Stimulated activated memory B cell treated with anti-CD40 and anti-IgM and Interleukin-4, amounts not matched to agents 10 μg/mL and 1 μg/mL and 100 μg/mL, for 72 hours (primary cell): ENCODE measurements around the gene KDM4B.

ENCODE experiments used
- ATAC-seq: fragments of 150-1000 bp; cut with Tn5 transposase; 2 replicates; pipeline ENCODE4 v1.10.0; 2021
- H3K27ac Mint-ChIP-seq: one replicate; pipeline ENCODE4 v1.8.0; 2022; ENCODE audit warnings: mild to moderate bottlenecking, mixed read lengths
- H3K27me3 Mint-ChIP-seq: one replicate; pipeline ENCODE4 v1.8.0; 2022; ENCODE audit warnings: mixed read lengths
- H3K36me3 Mint-ChIP-seq: one replicate; pipeline ENCODE4 v1.8.0; 2022; ENCODE audit warnings: mixed read lengths
- H3K4me1 Mint-ChIP-seq: one replicate; pipeline ENCODE4 v1.8.0; 2022; ENCODE audit warnings: mixed read lengths
- H3K4me3 Mint-ChIP-seq: one replicate; pipeline ENCODE4 v1.8.0; 2022; ENCODE audit warnings: mild to moderate bottlenecking, moderate library complexity, mixed read lengths
- H3K9me3 Mint-ChIP-seq: one replicate; pipeline ENCODE4 v1.8.0; 2022; ENCODE audit warnings: mixed read lengths

Gene KDM4B

GRCh38 chr19:4987256-4987655, 18.3 kb downstream of the KDM4B start:
- H3K27me3 Mint-ChIP-seq, result no peaks in the 10 kb centered on the region
- no peak for ATAC-seq
- no peak overlapping the region for H3K4me3 Mint-ChIP-seq
- peaks cover 15% of the 10 kb centered on the region for H3K36me3 Mint-ChIP-seq
- H3K9me3 Mint-ChIP-seq, result peaks cover 3% of the 10 kb centered on the region
- peaks cover 53% of the 10 kb centered on the region for H3K4me1 Mint-ChIP-seq
- H3K27ac Mint-ChIP-seq, result no peak overlapping the region

DNA sequence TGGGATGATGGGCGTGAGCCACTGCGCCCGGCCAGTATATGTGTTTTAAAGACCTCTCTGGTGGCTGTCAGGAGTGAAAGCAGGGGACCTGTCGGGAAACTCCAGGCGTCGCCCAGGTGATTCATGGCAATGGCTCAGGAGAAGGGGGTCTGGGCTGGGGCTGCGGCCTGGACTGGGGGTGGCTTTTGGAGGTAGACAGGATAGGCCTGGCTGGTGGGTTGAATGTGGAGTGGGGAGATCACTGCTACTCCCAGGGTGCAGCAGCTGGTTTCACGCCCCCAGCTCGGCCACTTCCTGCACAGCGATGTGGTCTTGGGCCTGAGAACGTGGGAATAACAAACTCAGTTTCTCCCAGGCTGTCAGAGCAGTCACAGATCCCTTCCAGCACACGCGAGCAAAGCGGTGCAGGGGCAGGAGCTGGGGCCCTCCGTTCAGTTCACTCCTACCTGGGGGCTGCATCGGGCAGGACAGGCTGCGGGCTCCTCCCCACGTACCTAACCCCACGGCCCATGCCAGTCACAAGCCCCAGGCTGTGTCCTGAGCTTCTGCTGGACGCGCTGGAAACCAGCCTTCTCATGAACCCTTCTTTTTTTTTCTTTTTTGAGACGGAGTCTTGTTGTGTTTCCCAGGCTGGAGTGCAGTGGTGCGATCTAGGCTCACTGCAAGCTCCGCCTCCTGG, 18.9 kb downstream of the KDM4B start:
- Mint-ChIP-seq H3K27ac (no peak overlapping the region), H3K36me3 (peaks cover 21% of the 10 kb centered on the region), H3K4me1 (peaks cover 52% of the 10 kb centered on the region), H3K27me3 (no peaks in the 10 kb centered on the region), H3K9me3 (peaks cover 6% of the 10 kb centered on the region), H3K4me3 (no peak overlapping the region)
- no peak for ATAC-seq

- Mint-ChIP-seq H3K4me1 (peaks cover 54% of the 10 kb centered on the region), H3K36me3 (peaks cover 30% of the 10 kb centered on the region), H3K4me3 (no peak overlapping the region), H3K9me3 (peaks cover 8% of the 10 kb centered on the region), H3K27me3 (no peaks in the 10 kb centered on the region), H3K27ac (no peak overlapping the region)
- ATAC-seq, result no peak
These were observed 19.9 kb downstream of the KDM4B start for GRCh38 chr19:4988770-4989251.

DNA sequence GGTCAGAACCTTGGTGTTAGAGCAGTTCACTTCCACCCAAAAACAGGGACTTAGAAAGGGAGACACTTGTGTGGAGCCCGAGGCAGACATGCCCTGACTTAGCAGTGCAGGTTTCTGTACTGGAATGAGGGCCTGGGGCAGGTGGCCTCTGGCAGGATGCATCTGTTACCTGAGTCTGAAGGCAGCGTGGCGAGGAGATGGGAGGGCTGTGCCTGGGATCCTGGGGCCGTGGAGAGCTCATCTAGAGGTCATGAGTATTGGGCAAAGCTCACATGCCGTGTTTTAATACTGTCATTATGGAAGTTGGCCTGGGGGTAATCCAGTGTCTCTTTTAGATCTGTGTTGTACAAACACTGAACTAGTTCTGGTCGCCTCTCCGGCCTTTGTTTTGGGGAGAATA, 21.4 kb downstream of the KDM4B start:
- Mint-ChIP-seq H3K4me1 (peaks cover 52% of the 10 kb centered on the region), H3K27ac (no peak overlapping the region), H3K36me3 (peaks cover 30% of the 10 kb centered on the region), H3K9me3 (peaks cover 8% of the 10 kb centered on the region), H3K27me3 (no peaks in the 10 kb centered on the region), H3K4me3 (no peak overlapping the region)
- ATAC-seq, result no peak

DNA sequence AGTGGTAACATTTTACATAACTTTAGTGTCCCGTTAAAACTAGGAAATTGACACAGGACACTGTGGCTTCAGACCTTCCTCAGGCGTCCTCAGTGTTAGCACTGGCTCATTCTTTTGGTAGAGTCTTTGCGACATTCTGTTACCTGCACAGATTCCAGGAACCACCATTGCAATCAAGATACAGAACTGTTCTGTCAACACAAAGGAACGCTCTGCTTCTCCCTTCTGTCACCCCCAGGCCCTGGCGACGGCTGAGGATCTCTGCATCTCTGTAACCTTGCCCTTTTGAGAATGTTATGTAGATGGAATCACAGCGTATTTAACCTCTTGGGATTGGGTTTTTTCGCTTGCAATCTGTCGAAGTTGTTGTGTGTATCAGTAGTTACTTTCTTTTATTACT, 22.6 kb downstream of the KDM4B start:
- ATAC-seq, result no peak
- Mint-ChIP-seq H3K9me3 (peaks cover 8% of the 10 kb centered on the region), H3K27me3 (no peaks in the 10 kb centered on the region), H3K36me3 (peaks cover 34% of the 10 kb centered on the region), H3K27ac (no peak overlapping the region), H3K4me1 (peaks cover 48% of the 10 kb centered on the region), H3K4me3 (no peak overlapping the region)

DNA sequence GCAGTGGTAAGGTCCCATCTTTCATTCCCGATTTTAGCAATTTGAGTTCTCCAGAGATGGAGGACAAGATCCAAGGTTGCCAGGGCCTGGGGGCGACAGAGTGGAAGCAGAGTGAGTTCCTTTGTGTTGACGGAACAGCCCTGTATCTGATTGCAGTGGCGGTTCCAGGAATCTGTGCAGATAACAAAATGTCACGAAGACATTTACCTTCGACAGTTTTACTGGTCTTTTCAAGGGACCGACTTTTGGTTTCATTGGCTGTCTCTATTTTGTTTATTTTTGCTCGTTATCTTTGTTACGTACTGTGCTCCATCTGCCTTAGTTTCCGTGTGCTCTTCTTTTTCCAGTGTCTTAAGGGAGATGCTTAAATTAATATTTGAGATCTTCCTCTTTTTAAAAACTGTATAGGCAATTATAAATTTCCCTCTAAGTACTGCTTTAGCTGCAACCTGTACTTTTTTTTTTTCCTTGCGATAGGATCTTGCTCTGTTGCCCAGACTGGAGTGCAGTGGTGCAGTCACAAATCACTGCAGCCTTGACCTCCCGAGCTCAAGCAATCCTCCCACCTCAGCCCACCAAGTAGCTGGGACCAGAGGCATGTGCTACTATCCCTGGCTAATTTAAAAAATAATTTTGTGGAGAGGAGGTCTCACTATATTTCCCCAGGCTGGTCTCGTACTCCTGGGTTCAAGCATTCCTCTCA, 23.2 kb downstream of the KDM4B start:
- H3K4me1 Mint-ChIP-seq, result peaks cover 55% of the 10 kb centered on the region
- no peaks in the 10 kb centered on the region for H3K27me3 Mint-ChIP-seq
- peaks cover 39% of the 10 kb centered on the region for H3K36me3 Mint-ChIP-seq

GRCh38 chr19:4993683-4994082, 24.8 kb downstream of the KDM4B start:
- peaks cover 45% of the 10 kb centered on the region for H3K36me3 Mint-ChIP-seq
- ATAC-seq, result no peak
- H3K27ac Mint-ChIP-seq, result no peak overlapping the region
- peaks cover 56% of the 10 kb centered on the region for H3K4me1 Mint-ChIP-seq
- no peaks in the 10 kb centered on the region for H3K27me3 Mint-ChIP-seq
- H3K9me3 Mint-ChIP-seq, result peaks cover 8% of the 10 kb centered on the region
- no peak overlapping the region for H3K4me3 Mint-ChIP-seq

More for the DNA sequence above, 23.2 kb downstream of the KDM4B start:
- no peak for ATAC-seq
- Mint-ChIP-seq H3K27ac (no peak overlapping the region), H3K4me3 (no peak overlapping the region), H3K9me3 (peaks cover 8% of the 10 kb centered on the region)

- Mint-ChIP-seq H3K4me1 (peaks cover 67% of the 10 kb centered on the region), H3K36me3 (peaks cover 57% of the 10 kb centered on the region), H3K27ac (no peak overlapping the region)
These were observed 27.8 kb downstream of the KDM4B start for GRCh38 chr19:4996701-4997100.

GRCh38 chr19:4997297-4997696, 28.4 kb downstream of the KDM4B start:
- Mint-ChIP-seq H3K36me3 (peaks cover 54% of the 10 kb centered on the region), H3K27me3 (no peaks in the 10 kb centered on the region)

More at GRCh38 chr19:4996701-4997100, 27.8 kb downstream of the KDM4B start:
- Mint-ChIP-seq H3K9me3 (peaks cover 8% of the 10 kb centered on the region), H3K4me3 (no peak overlapping the region), H3K27me3 (no peaks in the 10 kb centered on the region)
- no peak for ATAC-seq

GRCh38 chr19:5000120-5000611, 31.3 kb downstream of the KDM4B start:
- Mint-ChIP-seq H3K9me3 (no peaks in the 10 kb centered on the region), H3K36me3 (peaks cover 43% of the 10 kb centered on the region), H3K4me1 (peaks cover 59% of the 10 kb centered on the region), H3K27me3 (no peaks in the 10 kb centered on the region), H3K27ac (no peak overlapping the region), H3K4me3 (no peak overlapping the region)
- no peak for ATAC-seq

More at GRCh38 chr19:4997297-4997696, 28.4 kb downstream of the KDM4B start:
- Mint-ChIP-seq H3K4me1 (peaks cover 71% of the 10 kb centered on the region), H3K9me3 (peaks cover 5% of the 10 kb centered on the region), H3K27ac (no peak overlapping the region), H3K4me3 (no peak overlapping the region)
- no peak for ATAC-seq

DNA sequence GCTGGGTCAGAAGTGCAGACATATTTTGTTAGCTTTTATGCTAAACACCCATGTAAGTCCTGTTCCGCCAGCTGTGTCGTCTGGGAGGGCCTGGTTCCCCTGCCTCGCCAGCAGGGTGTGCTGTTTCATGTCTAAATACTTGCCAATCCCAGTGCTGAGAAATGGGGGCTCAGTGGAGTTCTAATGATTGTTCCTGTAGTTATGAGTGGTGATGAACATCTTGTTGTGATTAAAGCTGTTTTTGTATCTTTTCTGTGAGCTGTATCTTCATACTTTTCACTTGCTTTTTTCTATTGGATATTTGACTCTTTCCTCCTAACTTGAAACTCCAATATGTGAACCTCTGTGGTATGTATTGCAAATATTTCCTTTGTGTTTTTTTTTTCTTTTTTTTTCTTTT, 32.7 kb downstream of the KDM4B start:
- ATAC-seq, result no peak
- Mint-ChIP-seq H3K27me3 (no peaks in the 10 kb centered on the region), H3K4me1 (peaks cover 50% of the 10 kb centered on the region), H3K4me3 (no peak overlapping the region), H3K27ac (no peak overlapping the region), H3K36me3 (peaks cover 38% of the 10 kb centered on the region), H3K9me3 (no peaks in the 10 kb centered on the region)

- no peak overlapping the region for H3K27ac Mint-ChIP-seq
- H3K4me3 Mint-ChIP-seq, result no peak overlapping the region
- H3K27me3 Mint-ChIP-seq, result no peaks in the 10 kb centered on the region
- ATAC-seq, result no peak
- peaks cover 45% of the 10 kb centered on the region for H3K4me1 Mint-ChIP-seq
- H3K9me3 Mint-ChIP-seq, result no peaks in the 10 kb centered on the region
- peaks cover 38% of the 10 kb centered on the region for H3K36me3 Mint-ChIP-seq
These were observed 33.2 kb downstream of the KDM4B start for GRCh38 chr19:5002143-5002542.

GRCh38 chr19:5003781-5004180, 34.9 kb downstream of the KDM4B start:
- ATAC-seq, result no peak
- H3K4me3 Mint-ChIP-seq, result no peak overlapping the region

GRCh38 chr19:5005096-5005495, 36.2 kb downstream of the KDM4B start:
- ATAC-seq, result no peak
- no peak overlapping the region for H3K27ac Mint-ChIP-seq

More at GRCh38 chr19:5003781-5004180, 34.9 kb downstream of the KDM4B start:
- Mint-ChIP-seq H3K4me1 (peaks cover 36% of the 10 kb centered on the region), H3K27me3 (no peaks in the 10 kb centered on the region), H3K9me3 (no peaks in the 10 kb centered on the region), H3K36me3 (peaks cover 43% of the 10 kb centered on the region), H3K27ac (no peak overlapping the region)

DNA sequence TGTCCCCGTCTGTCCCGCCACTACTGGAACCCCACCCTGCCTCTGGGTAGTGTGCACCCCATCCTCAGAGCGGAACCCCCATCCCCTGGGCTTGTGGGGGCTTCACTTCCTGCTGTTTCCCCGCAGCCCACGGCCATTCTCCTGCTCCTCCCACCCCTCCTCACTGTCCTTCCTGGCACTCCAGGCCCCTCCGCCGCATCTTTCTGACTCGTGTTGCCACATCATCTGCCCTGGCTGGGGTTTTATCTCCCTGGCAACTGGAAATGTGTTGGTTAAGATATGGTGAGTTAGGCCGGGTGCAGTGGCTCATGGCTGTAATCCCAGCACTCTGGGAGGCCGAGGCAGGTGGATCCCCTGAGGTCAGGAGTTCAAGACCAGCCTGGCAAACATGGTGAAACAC, 37.3 kb downstream of the KDM4B start:
- peaks cover 19% of the 10 kb centered on the region for H3K4me1 Mint-ChIP-seq
- no peak overlapping the region for H3K4me3 Mint-ChIP-seq
- H3K9me3 Mint-ChIP-seq, result no peaks in the 10 kb centered on the region
- no peak overlapping the region for H3K27ac Mint-ChIP-seq
- no peaks in the 10 kb centered on the region for H3K27me3 Mint-ChIP-seq
- ATAC-seq, result no peak
- peaks cover 26% of the 10 kb centered on the region for H3K36me3 Mint-ChIP-seq

More at GRCh38 chr19:5005096-5005495, 36.2 kb downstream of the KDM4B start:
- H3K27me3 Mint-ChIP-seq, result no peaks in the 10 kb centered on the region
- H3K9me3 Mint-ChIP-seq, result no peaks in the 10 kb centered on the region
- peaks cover 34% of the 10 kb centered on the region for H3K36me3 Mint-ChIP-seq
- H3K4me1 Mint-ChIP-seq, result peaks cover 27% of the 10 kb centered on the region
- H3K4me3 Mint-ChIP-seq, result no peak overlapping the region

GRCh38 chr19:5006821-5007220, 37.9 kb downstream of the KDM4B start:
- no peaks in the 10 kb centered on the region for H3K27me3 Mint-ChIP-seq
- ATAC-seq, result no peak
- peaks cover 26% of the 10 kb centered on the region for H3K36me3 Mint-ChIP-seq
- no peaks in the 10 kb centered on the region for H3K9me3 Mint-ChIP-seq
- H3K27ac Mint-ChIP-seq, result no peak overlapping the region
- H3K4me3 Mint-ChIP-seq, result no peak overlapping the region
- H3K4me1 Mint-ChIP-seq, result peaks cover 13% of the 10 kb centered on the region
